NCI-H524 treated with DMSO at 0.1 percent for 48 hours (cell line): ENCODE results near the gene CALHM2.
A peak's percentile ranks its signal among the peaks of the same experiment; 100 is the strongest.

Experiments used
- DNase-seq: peaks from one replicate; lab custom pipeline; 2025; lab: John Stamatoyannopoulos, UW

The CALHM2 gene

DNA sequence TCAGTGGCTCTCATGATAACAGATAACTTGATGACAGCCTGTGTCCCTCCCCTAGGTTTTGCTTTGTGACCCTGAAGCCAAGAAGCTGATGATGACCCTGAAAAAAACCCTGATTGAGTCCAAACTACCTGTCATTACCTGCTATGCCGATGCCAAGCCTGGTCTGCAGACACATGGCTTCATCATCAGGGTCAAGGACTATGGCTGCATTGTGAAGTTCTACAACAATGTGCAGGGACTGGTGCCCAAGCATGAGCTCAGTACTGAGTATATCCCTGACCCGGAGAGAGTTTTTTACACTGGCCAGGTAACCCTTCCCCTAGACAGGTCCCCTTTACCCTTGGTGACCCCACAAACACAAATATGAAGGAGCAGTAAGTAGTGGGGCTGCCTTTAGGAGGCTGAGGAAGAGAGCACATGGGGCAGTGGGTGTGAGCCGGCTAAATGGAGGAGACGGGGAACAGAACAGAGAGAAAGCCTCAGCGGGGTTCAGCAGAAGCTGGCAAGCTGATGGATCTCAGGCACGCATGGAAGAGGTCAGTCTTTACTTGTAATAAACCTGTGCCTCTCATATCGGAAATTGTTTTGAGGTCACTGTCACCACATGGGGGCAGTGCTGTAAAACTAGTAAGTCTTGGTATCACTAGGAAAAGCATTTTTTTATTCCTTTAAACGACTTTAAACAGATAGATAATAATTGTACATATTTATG is 35.6 kb downstream of the CALHM2 start:
- DNase-seq: peak; percentile 0

DNA sequence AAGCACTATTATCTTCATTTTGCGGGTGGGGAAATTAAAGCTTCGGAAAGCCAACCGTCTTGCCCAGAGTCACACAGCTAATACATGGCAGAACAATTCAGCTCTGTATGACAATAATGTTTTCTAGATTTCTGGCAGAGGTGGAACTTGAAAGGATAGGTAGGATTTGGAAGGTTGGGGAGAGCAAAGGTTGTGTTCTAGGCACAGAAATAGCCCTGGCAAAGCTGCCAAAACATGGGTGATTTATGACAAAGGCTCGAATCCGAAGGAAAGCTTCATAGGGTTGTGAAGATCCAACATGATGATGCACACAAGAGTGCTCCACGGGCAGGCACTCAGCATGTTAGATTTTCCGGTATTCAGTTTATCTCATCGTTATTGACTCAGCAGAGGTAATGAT is 36.6 kb downstream of the CALHM2 start:
- no peak for DNase-seq

DNA sequence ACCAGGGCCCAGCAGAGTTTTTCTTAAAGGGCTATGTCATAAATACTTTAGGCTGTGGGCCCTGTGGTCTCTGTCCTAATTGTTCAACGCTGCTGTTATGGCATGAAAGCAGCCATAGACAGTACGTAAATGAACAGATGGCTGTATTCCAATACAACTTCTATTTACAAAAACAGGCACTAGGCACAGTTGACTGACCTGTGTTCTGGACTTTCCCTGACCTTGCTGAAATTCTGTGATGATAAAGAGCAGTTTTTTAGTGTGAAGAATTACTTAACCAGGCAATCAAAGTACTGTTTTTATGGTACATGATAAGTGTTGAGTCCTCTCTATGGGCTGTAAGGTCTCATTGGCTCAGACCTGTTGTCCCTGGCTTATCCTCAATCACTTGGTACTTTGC is 38.6 kb downstream of the CALHM2 start:
- no peak for DNase-seq

DNA sequence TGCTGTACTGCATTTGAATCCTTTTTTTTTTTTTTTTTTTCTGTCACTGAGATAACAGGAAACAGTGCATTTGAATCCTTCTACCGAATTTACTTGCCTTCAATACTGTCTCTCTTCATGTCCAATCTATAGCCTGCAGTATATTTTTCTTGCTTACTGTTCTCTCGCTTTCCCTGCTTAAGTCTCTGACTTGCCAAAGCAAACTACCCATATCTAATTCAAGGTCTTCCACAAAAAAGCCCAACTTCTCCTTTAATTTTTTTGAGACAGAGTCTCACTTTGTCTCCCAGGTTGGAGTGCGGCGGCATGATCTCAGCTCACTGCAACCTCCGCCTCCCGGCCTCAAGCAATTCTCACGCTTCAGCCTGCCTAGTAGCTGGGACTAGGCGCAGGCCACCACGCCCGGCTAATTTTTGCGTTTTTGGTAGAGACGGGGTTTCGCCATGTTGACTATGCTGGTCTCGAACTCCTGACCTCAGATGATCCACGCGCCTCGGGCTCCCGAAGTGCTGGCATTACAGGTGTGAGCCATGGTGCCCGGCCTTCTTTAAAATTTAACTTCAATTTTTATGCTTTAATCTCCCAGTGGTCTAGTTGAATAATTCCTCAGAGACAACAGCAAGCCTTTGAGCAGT is 54.9 kb downstream of the CALHM2 start:
- no peak for DNase-seq

DNA sequence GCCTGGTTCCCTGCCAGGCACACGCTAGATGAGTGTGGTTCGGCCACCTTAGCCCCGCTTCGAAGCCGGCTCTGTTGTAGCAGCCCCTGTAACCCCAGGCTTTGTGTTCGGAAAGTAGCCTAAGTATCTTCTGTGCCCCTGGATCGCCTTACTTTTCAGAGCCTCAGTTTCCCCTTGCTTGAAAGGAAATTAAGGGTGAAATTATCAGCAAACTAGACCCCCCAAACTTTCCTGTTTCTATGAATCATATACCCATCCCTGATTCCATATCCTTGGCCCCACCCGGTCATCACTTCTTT is 55.4 kb downstream of the CALHM2 start:
- no peak for DNase-seq
